ENCODE measurements around the gene MRTO4.
"Not testable (repeated sequence)": the region's sequence is repeated elsewhere in the genome, so short reads cannot be mapped to it uniquely, and the experiment has no call there.

MRTO4 gene

GRCh38 chr1:19222979-19223824, 28.4 kb upstream of the MRTO4 start:
- no peak for DNase-seq (ENCODE audit: low read depth in 2 of 3, low spot score in 2 of 3)

- DNase-seq (ENCODE audit: low read depth in 2 of 3, low spot score in 2 of 3), result no peak
Measured at GRCh38 chr1:19229229-19229628, 22.4 kb upstream of the MRTO4 start.

GRCh38 chr1:19229828-19230325, 21.7 kb upstream of the MRTO4 start:
- DNase-seq (ENCODE audit: low read depth in 2 of 3, low spot score in 2 of 3), result no peak

GRCh38 chr1:19231736-19232523, 19.7 kb upstream of the MRTO4 start:
- DNase-seq (ENCODE audit: low read depth in 2 of 3, low spot score in 2 of 3), result not testable (repeated sequence)

GRCh38 chr1:19232524-19232846, 19.1 kb upstream of the MRTO4 start:
- no peak for DNase-seq (ENCODE audit: low read depth in 2 of 3, low spot score in 2 of 3)

- no peak for DNase-seq (ENCODE audit: low read depth in 2 of 3, low spot score in 2 of 3)
Measured at GRCh38 chr1:19234224-19234623, 17.4 kb upstream of the MRTO4 start.

GRCh38 chr1:19239876-19240275, 11.7 kb upstream of the MRTO4 start:
- DNase-seq (ENCODE audit: low read depth in 2 of 3, low spot score in 2 of 3), result no peak

- DNase-seq (ENCODE audit: low read depth in 2 of 3, low spot score in 2 of 3), result peak in 2 of 3 experiments; percentile 24 to 61
Measured at GRCh38 chr1:19240673-19241538, 10.7 kb upstream of the MRTO4 start.

- no peak for DNase-seq (ENCODE audit: low read depth in 2 of 3, low spot score in 2 of 3)
Measured at GRCh38 chr1:19250629-19251304, 838 bp upstream of the MRTO4 start.

- no peak for DNase-seq (ENCODE audit: low read depth in 2 of 3, low spot score in 2 of 3)
Measured at GRCh38 chr1:19254416-19254815, 2.8 kb downstream of the MRTO4 start.

GRCh38 chr1:19255288-19255687, 3.7 kb downstream of the MRTO4 start:
- no peak for DNase-seq (ENCODE audit: low read depth in 2 of 3, low spot score in 2 of 3)

GRCh38 chr1:19256301-19256700, 4.7 kb downstream of the MRTO4 start:
- DNase-seq (ENCODE audit: low read depth in 2 of 3, low spot score in 2 of 3), result not testable (repeated sequence)

- DNase-seq (ENCODE audit: low read depth in 2 of 3, low spot score in 2 of 3), result no peak
Measured at GRCh38 chr1:19257178-19257914, 5.7 kb downstream of the MRTO4 start.

- DNase-seq (ENCODE audit: low read depth in 2 of 3, low spot score in 2 of 3), result no peak
Measured at GRCh38 chr1:19258353-19258752, 6.7 kb downstream of the MRTO4 start.

- no peak for DNase-seq (ENCODE audit: low read depth in 2 of 3, low spot score in 2 of 3)
Measured at GRCh38 chr1:19260211-19261138, 8.9 kb downstream of the MRTO4 start.

GRCh38 chr1:19262047-19262446, 10.4 kb downstream of the MRTO4 start:
- DNase-seq (ENCODE audit: low read depth in 2 of 3, low spot score in 2 of 3), result no peak

GRCh38 chr1:19262744-19263143, 11.1 kb downstream of the MRTO4 start:
- no peak for DNase-seq (ENCODE audit: low read depth in 2 of 3, low spot score in 2 of 3)

GRCh38 chr1:19268445-19268844, 16.8 kb downstream of the MRTO4 start:
- no peak for DNase-seq (ENCODE audit: low read depth in 2 of 3, low spot score in 2 of 3)
